ENCODE data around the gene KIF6.

KIF6 gene

DNA sequence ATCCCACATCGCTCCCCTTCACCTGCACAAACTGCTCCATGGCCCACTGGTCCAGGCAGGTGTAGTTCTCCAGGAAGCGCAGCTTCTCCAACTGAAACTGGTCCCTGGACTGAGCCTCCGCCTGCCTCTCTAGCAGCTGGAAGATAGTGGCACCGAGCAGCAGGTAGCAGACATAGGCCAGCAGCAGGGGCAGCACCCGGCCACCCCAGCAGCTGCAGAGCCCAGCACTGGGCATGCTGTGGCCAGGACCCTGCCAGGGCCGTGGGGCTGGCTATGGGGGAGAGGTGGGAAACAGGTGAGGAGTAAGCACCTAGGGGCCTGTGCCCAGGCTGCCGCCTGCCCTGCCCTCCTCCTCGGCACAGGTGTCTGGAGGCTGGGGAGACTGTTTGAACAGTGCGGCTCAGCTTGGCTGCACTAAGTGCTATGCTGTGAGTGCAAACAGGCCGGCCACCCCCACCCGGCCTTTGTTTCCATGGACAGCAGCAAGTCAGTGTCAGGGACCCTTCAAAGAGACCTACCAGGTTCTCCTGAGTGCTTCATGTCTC lies 402.8 kb downstream of the KIF6 start, which contains the start of gene KCNK16:
Gene KCNK16, minus strand, starts transcription at position 397 of the 545 bp plus-strand sequence. Its CDS starts 162 bp downstream, at position 235.
- ChIA-PET CTCF (interaction anchor here (1.1 kb wide), 1 partner anchor 19 kb away, joined by 3 read pairs; no protein-coding TSS in a partner anchor), POLR2A (interaction anchor here (0.7 kb wide), 1 partner anchor 93 kb away, joined by 3 read pairs; the partner anchor contains the start of gene KCNK5)
- no peak for DNase-seq (ENCODE audit: extremely low spot score)
- TF ChIP-seq, protein P1, sequence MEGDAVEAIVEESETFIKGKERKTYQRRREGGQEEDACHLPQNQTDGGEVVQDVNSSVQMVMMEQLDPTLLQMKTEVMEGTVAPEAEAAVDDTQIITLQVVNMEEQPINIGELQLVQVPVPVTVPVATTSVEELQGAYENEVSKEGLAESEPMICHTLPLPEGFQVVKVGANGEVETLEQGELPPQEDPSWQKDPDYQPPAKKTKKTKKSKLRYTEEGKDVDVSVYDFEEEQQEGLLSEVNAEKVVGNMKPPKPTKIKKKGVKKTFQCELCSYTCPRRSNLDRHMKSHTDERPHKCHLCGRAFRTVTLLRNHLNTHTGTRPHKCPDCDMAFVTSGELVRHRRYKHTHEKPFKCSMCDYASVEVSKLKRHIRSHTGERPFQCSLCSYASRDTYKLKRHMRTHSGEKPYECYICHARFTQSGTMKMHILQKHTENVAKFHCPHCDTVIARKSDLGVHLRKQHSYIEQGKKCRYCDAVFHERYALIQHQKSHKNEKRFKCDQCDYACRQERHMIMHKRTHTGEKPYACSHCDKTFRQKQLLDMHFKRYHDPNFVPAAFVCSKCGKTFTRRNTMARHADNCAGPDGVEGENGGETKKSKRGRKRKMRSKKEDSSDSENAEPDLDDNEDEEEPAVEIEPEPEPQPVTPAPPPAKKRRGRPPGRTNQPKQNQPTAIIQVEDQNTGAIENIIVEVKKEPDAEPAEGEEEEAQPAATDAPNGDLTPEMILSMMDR (IDR thresholded peaks at IDR 0.05; ENCODE audit: control extremely low read depth, extremely low read depth, low read depth, missing control alignments), result no peak

- no peak for DNase-seq (ENCODE audit: extremely low spot score)
- TF ChIP-seq, protein P1 (IDR thresholded peaks at IDR 0.05; ENCODE audit: control extremely low read depth, extremely low read depth, low read depth, missing control alignments), result no peak
- CTCF ChIA-PET, result interaction anchor here (0.8 to 1.1 kb wide), 3 partner anchors 9 to 118 kb away, joined by 3 read pairs; no protein-coding TSS in a partner anchor
- POLR2A ChIA-PET, result no interaction called here
Observed at GRCh38 chr6:39321761-39322160, 403.4 kb downstream of the KIF6 start.

DNA sequence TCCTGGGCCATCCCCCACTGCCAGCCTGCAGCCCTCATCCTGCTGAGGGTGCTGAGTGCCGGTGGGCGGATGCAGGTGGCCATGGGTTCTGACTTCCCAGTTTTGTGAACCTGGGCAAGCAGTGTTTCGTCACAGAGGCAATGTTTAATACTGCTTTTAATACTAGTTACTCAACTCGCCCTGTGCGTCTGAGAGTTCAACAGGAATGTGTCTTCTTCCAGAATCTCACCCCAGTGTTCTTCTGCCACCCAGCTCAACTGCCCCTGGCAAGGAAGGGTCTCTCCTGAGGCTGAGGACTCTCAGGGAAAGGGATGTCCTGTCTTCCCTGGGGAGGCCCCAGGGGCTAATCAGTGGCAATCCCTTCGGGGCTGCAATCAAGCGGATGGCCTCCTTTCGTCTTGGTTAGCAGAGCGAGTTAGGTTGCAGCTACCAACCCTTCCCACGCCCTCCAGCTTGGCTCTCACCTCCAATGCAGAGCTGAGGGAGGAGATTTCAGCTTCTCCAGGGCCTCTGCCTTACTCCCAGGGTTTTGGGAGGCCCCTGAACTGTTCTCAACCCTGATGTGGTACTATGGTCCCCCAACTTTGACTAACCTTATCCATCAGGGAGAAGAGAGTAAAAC lies 404.7 kb downstream of the KIF6 start:
- CTCF ChIA-PET, result interaction anchor here (0.8 to 1.1 kb wide), 2 partner anchors 10 to 18 kb away, joined by 3 read pairs; no protein-coding TSS in a partner anchor

GRCh38 chr6:39319621-39320362 lies 405.4 kb downstream of the KIF6 start:
- ChIA-PET CTCF (interaction anchor here (1.6 kb wide), 1 partner anchor 10 kb away, joined by 7 read pairs; no protein-coding TSS in a partner anchor), POLR2A (no interaction called here)
- TF ChIP-seq, protein P1 (IDR thresholded peaks at IDR 0.05; ENCODE audit: control extremely low read depth, extremely low read depth, low read depth, missing control alignments), result no peak
- no peak for DNase-seq (ENCODE audit: extremely low spot score)

More for the DNA sequence above, 404.7 kb downstream of the KIF6 start:
- TF ChIP-seq, protein P1 (IDR thresholded peaks at IDR 0.05; ENCODE audit: control extremely low read depth, extremely low read depth, low read depth, missing control alignments), result no peak
- DNase-seq (ENCODE audit: extremely low spot score), result no peak
- POLR2A ChIA-PET, result no interaction called here

DNA sequence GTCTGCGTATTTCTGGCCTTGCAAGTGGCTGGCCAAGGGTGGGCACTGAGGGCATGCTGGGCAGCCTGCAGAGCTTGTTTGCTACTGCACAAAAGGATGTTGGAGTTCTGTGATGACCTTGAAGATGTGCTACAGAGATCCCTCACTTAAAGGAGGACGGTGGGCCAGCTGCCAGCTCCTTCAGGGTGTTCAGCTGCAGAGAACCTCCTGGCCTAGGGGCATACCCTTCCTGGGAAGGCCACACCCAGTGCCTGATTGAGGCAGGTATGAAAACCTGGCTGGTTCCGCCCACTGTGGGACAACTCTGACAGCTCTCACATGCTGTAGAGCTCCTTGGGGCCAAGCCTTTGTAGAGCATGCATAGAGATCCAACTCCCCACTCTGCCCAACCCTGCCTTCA lies 408.0 kb downstream of the KIF6 start:
- POLR2A ChIA-PET, result no interaction called here
- DNase-seq (ENCODE audit: extremely low spot score), result no peak
- CTCF ChIA-PET, result interaction anchor here (1.0 to 1.3 kb wide), 2 partner anchors 12 to 14 kb away, joined by 3 to 5 read pairs; no protein-coding TSS in a partner anchor
- TF ChIP-seq, protein P1 (IDR thresholded peaks at IDR 0.05; ENCODE audit: control extremely low read depth, extremely low read depth, low read depth, missing control alignments), result no peak

GRCh38 chr6:39314273-39314795 lies 410.9 kb downstream of the KIF6 start, which contains the start of gene KCNK17:
Gene KCNK17, minus strand, starts transcription at chr6:39314419. Its CDS starts 99 bp downstream, at chr6:39314320.
- ChIA-PET CTCF (interaction anchor here (1.8 kb wide), 1 partner anchor 11 kb away, joined by 12 read pairs; no protein-coding TSS in a partner anchor), POLR2A (no interaction called here)
- TF ChIP-seq, protein P1 (IDR thresholded peaks at IDR 0.05; ENCODE audit: control extremely low read depth, extremely low read depth, low read depth, missing control alignments), result no peak
- no peak for DNase-seq (ENCODE audit: extremely low spot score)
